MM.1S (cell line): ENCODE results near the gene GBX1.

ENCODE experiments used
- DNase-seq: peaks from one replicate; pipeline ENCODE4 v3.0.0-alpha.2; 2015
- H2AFZ ChIP-seq: fragments of 300-600 bp; sonication (generic); 2 replicates; pipeline ENCODE4 v1.6.0; 2016; ENCODE audit warnings: antibody characterized with exemption, low read length
- H3F3A ChIP-seq: fragments of 300-600 bp; sonication (generic); 2 replicates; pipeline ENCODE4 v1.6.1; 2016; ENCODE audit warnings: mild to moderate bottlenecking, antibody characterized with exemption, low read length, moderate library complexity, mixed read lengths; ENCODE audit not compliant: insufficient read depth
- H3K27ac ChIP-seq: fragments of 300-600 bp; sonication (generic); 2 replicates; pipeline ENCODE4 v1.5.1; 2016; ENCODE audit warnings: mild to moderate bottlenecking, low read length
- H3K27me3 ChIP-seq: fragments of 300-600 bp; sonication (generic); replicated peaks from 2 replicates; pipeline ENCODE4 v1.6.0; 2016; ENCODE audit warnings: low read length; ENCODE audit not compliant: insufficient read depth
- H3K36me3 ChIP-seq: fragments of 300-600 bp; sonication (generic); replicated peaks from 2 replicates; pipeline ENCODE4 v1.6.1; 2016; ENCODE audit warnings: mild to moderate bottlenecking, low read length, mixed read lengths; ENCODE audit not compliant: insufficient read depth
- H3K4me1 ChIP-seq: fragments of 300-600 bp; sonication (generic); 2 replicates; pipeline ENCODE4 v1.6.1; 2016; ENCODE audit warnings: low read length, mixed read lengths
- H3K4me2 ChIP-seq: fragments of 300-600 bp; sonication (generic); 2 replicates; pipeline ENCODE4 v1.6.0; 2016; ENCODE audit warnings: low read depth, low read length
- H3K4me3 ChIP-seq: fragments of 300-600 bp; sonication (generic); 2 replicates; pipeline ENCODE4 v1.5.1; 2016; ENCODE audit warnings: low read length, mixed read lengths
- H3K79me2 ChIP-seq: fragments of 300-600 bp; sonication (generic); 2 replicates; pipeline ENCODE4 v1.6.1; 2016; ENCODE audit warnings: mixed run types, low read length, mixed read lengths
- H3K9ac ChIP-seq: fragments of 300-600 bp; sonication (generic); 2 replicates; pipeline ENCODE4 v1.6.1; 2016; ENCODE audit warnings: low read length, mixed read lengths
- H3K9me2 ChIP-seq: fragments of 300-600 bp; sonication (generic); replicated peaks from 2 replicates; pipeline ENCODE4 v1.6.1; 2016; ENCODE audit warnings: mild to moderate bottlenecking, low read length, mixed read lengths; ENCODE audit not compliant: insufficient read depth
- H3K9me3 ChIP-seq: fragments of 300-600 bp; sonication (generic); replicated peaks from 2 replicates; pipeline ENCODE4 v1.6.1; 2016; ENCODE audit warnings: mild to moderate bottlenecking, low read length, mixed read lengths; ENCODE audit not compliant: insufficient read depth
- H4K20me1 ChIP-seq: fragments of 300-600 bp; sonication (generic); 2 replicates; pipeline ENCODE4 v1.6.1; 2016; ENCODE audit warnings: mild to moderate bottlenecking, low read length, moderate library complexity, mixed read lengths; ENCODE audit not compliant: insufficient read depth
- EZH2 ChIP-seq: fragments of 300-600 bp; sonication (generic); optimal IDR thresholded peaks from 2 replicates; pipeline ENCODE3; 2017; ENCODE audit warnings: low read depth, mild to moderate bottlenecking, antibody characterized with exemption, low read length, mixed read lengths
- EZH2phosphoT487 ChIP-seq: fragments of 300-600 bp; sonication (generic); IDR thresholded peaks from 2 replicates; pipeline ENCODE4 v1.6.1; 2018; ENCODE audit warnings: antibody characterized with exemption, low read length
- TF ChIP-seq, protein P1 (sequence below): fragments of 300-600 bp; sonication (generic); IDR thresholded peaks from 2 replicates; pipeline ENCODE4 v1.5.1; 2016; ENCODE audit warnings: antibody characterized with exemption, low read length, mixed read lengths

Gene GBX1

GRCh38 chr7:151122796-151123157 lies 44.7 kb downstream of the GBX1 start:
- H3K4me2 ChIP-seq: no peak overlapping the region
- H3K9me2 ChIP-seq: no peaks in the 10 kb centered on the region
- no peak for DNase-seq
- no peak overlapping the region for H2AFZ ChIP-seq
- H3K27me3 ChIP-seq: no peaks in the 10 kb centered on the region
- H3K9ac ChIP-seq: no peak overlapping the region
- TF ChIP-seq, protein P1, sequence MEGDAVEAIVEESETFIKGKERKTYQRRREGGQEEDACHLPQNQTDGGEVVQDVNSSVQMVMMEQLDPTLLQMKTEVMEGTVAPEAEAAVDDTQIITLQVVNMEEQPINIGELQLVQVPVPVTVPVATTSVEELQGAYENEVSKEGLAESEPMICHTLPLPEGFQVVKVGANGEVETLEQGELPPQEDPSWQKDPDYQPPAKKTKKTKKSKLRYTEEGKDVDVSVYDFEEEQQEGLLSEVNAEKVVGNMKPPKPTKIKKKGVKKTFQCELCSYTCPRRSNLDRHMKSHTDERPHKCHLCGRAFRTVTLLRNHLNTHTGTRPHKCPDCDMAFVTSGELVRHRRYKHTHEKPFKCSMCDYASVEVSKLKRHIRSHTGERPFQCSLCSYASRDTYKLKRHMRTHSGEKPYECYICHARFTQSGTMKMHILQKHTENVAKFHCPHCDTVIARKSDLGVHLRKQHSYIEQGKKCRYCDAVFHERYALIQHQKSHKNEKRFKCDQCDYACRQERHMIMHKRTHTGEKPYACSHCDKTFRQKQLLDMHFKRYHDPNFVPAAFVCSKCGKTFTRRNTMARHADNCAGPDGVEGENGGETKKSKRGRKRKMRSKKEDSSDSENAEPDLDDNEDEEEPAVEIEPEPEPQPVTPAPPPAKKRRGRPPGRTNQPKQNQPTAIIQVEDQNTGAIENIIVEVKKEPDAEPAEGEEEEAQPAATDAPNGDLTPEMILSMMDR: no peak
- TF ChIP-seq EZH2phosphoT487 (no peak), EZH2 (no peak)
- no peaks in the 10 kb centered on the region for H4K20me1 ChIP-seq
- H3K9me3 ChIP-seq: no peaks in the 10 kb centered on the region
- H3K36me3 ChIP-seq: no peaks in the 10 kb centered on the region
- H3K27ac ChIP-seq: no peak overlapping the region
- H3K4me1 ChIP-seq: no peaks in the 10 kb centered on the region
- no peaks in the 10 kb centered on the region for H3K79me2 ChIP-seq
- H3F3A ChIP-seq: no peaks in the 10 kb centered on the region
- H3K4me3 ChIP-seq: no peak overlapping the region

DNA sequence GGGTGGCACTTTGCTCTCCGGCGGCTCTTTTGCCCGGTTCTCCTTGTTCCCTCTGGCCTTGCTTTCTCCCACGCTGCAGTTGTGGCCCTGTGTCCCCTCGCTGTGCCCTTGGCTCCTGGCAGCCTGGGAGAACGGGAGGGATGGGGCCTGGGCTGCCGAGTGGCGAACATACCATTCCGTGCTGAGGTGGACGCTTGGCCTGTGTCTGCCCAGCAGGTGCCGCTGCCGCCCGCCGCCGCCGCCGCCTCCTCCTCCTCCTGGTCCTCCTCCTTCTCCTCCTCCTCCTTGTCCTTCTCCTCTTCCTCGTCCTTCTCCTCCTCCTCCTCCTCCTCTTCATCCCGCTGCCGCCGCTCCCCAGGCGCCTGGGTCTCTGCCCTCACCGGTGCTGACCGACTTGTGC lies 45.2 kb downstream of the GBX1 start:
- no peaks in the 10 kb centered on the region for H4K20me1 ChIP-seq
- H3K9me2 ChIP-seq: no peaks in the 10 kb centered on the region
- H3F3A ChIP-seq: no peaks in the 10 kb centered on the region
- no peak overlapping the region for H3K9ac ChIP-seq
- no peak for TF ChIP-seq EZH2phosphoT487
- no peak for TF ChIP-seq EZH2
- TF ChIP-seq, protein P1: no peak
- H3K27ac ChIP-seq: no peak overlapping the region
- no peaks in the 10 kb centered on the region for H3K36me3 ChIP-seq
- H3K4me2 ChIP-seq: no peak overlapping the region
- no peaks in the 10 kb centered on the region for H3K79me2 ChIP-seq
- H2AFZ ChIP-seq: no peak overlapping the region
- H3K9me3 ChIP-seq: no peaks in the 10 kb centered on the region
- H3K4me1 ChIP-seq: no peaks in the 10 kb centered on the region
- DNase-seq: no peak
- H3K4me3 ChIP-seq: no peak overlapping the region
- no peaks in the 10 kb centered on the region for H3K27me3 ChIP-seq

- DNase-seq: no peak
- H3K4me1 ChIP-seq: no peaks in the 10 kb centered on the region
- no peaks in the 10 kb centered on the region for H3K36me3 ChIP-seq
- H4K20me1 ChIP-seq: no peaks in the 10 kb centered on the region
- H3K4me3 ChIP-seq: no peak overlapping the region
- no peak overlapping the region for H2AFZ ChIP-seq
- no peak overlapping the region for H3K4me2 ChIP-seq
- TF ChIP-seq EZH2: no peak
- no peak for TF ChIP-seq EZH2phosphoT487
- TF ChIP-seq, protein P1: no peak
- H3K27me3 ChIP-seq: no peaks in the 10 kb centered on the region
- no peaks in the 10 kb centered on the region for H3F3A ChIP-seq
- no peaks in the 10 kb centered on the region for H3K9me2 ChIP-seq
- H3K27ac ChIP-seq: no peak overlapping the region
- no peaks in the 10 kb centered on the region for H3K9me3 ChIP-seq
- H3K79me2 ChIP-seq: no peaks in the 10 kb centered on the region
- no peak overlapping the region for H3K9ac ChIP-seq
Measured at GRCh38 chr7:151121380-151122170, 45.9 kb downstream of the GBX1 start.
